22Rv1 (cell line): Measurements from ENCODE around the gene SGPP1.

ENCODE experiments used
- H3K27ac ChIP-seq: fragments of 450-650 bp; 2 replicates; pipeline ENCODE4 v1.5.1; 2017
- ZFX ChIP-seq: fragments of 450-650 bp; IDR thresholded peaks from 2 replicates; pipeline ENCODE4 v1.6.1; 2017; ENCODE audit warnings: antibody characterized with exemption, borderline replicate concordance
- TF ChIP-seq, protein P1 (sequence below): fragments of 450-650 bp; IDR thresholded peaks from 2 replicates; pipeline ENCODE4 v1.5.1; 2017; ENCODE audit warnings: mild to moderate bottlenecking

Gene SGPP1

DNA sequence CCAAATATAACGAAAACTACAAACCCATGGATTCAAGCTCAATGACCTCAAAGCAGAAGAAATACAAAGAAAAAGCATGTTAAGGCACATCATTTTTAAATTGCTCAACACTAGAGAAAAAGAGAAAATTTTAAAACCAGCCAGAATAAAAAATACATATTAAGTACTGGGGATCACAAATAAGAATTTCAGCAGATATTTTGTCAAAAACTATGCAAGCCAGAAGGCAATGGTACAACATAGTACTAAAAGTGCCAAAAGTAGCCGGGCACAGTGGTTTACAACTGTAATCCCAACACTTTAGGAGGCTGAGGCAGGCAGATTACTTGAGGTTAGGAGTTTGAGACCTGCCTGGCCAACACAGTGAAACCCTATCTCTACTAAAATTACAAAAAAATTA, 10.2 kb downstream of the SGPP1 start:
- TF ChIP-seq ZFX, result no peak
- TF ChIP-seq, protein P1, sequence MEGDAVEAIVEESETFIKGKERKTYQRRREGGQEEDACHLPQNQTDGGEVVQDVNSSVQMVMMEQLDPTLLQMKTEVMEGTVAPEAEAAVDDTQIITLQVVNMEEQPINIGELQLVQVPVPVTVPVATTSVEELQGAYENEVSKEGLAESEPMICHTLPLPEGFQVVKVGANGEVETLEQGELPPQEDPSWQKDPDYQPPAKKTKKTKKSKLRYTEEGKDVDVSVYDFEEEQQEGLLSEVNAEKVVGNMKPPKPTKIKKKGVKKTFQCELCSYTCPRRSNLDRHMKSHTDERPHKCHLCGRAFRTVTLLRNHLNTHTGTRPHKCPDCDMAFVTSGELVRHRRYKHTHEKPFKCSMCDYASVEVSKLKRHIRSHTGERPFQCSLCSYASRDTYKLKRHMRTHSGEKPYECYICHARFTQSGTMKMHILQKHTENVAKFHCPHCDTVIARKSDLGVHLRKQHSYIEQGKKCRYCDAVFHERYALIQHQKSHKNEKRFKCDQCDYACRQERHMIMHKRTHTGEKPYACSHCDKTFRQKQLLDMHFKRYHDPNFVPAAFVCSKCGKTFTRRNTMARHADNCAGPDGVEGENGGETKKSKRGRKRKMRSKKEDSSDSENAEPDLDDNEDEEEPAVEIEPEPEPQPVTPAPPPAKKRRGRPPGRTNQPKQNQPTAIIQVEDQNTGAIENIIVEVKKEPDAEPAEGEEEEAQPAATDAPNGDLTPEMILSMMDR, result no peak
- H3K27ac ChIP-seq, result no peak overlapping the region

DNA sequence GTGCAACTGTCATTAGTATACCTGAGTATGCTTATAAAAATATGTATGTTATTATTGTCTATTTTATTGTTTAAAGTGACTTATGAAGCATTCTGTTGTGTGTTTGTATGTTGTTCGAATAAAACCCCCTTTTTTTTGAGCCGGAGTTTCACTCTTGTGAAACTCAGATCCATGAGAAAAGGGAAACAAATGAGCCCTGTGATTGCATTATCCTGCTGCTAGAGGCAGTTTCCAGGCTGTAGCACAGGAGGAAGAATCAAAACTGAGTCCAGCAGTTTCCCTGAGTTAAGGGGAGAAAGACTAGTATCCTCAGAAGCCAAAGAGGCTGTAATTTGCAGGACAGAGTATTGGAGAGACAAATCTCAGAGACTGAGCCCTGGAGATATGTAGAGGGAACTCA, 12.5 kb downstream of the SGPP1 start:
- TF ChIP-seq ZFX, result no peak
- TF ChIP-seq, protein P1, result no peak
- no peak overlapping the region for H3K27ac ChIP-seq

DNA sequence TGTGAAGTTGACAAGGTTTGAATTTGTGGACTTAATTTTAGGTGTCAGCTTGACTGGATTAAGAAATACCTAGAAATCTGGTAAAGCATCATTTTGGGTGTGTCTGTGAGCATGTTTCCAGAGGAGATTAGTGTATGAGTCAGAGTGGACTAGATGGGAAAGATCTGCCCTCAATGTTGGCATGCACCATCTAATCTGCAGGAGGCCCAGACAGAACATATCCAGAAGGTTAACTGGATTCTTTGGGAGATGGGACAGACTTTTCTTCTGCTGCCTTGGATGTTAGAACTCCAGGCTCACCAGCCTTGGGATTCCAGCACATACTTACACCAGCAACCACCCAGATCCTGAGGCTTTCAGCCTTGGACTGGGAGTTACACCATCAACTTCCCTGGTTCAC, 14.1 kb downstream of the SGPP1 start:
- no peak overlapping the region for H3K27ac ChIP-seq
- TF ChIP-seq, protein P1, result no peak
- no peak for TF ChIP-seq ZFX

DNA sequence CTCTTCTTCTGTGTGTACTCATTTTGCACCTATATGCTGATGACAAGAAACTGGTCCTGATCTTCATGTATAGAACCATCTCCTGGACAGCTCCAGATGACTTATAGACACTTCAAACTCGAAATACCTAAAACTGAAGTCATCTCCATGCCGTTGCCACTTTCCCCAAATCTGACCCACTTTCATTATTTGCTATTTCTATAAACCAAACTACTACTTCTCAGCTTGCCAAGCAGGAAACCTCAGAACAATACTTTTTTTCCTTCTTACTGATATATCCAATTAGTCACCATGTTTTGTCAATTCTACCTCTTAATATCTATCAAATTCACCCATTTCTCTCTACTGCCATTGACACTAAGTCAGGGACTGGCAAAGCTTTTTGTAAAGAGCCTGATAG, 14.8 kb downstream of the SGPP1 start:
- no peak overlapping the region for H3K27ac ChIP-seq
- TF ChIP-seq, protein P1, result no peak
- no peak for TF ChIP-seq ZFX

DNA sequence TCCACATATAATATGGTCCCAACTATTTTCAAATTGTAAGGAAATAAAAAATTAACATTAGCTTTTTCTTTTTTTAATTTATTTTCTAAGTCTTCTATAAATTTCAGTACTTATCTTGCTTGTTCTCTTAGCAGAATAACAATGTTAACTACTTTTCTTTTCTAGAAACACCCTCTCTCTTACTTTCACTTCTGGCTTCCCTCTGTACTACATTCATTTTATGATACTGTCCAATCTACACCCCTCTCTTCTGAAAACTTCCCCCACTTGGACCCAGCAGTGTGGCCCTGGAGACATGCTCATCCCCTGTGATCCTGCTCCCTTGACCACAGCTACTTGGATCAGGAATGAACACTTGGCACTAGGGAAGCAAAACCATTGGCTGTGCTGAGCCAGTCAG, 15.7 kb downstream of the SGPP1 start:
- no peak overlapping the region for H3K27ac ChIP-seq
- TF ChIP-seq, protein P1, result no peak
- TF ChIP-seq ZFX, result no peak

DNA sequence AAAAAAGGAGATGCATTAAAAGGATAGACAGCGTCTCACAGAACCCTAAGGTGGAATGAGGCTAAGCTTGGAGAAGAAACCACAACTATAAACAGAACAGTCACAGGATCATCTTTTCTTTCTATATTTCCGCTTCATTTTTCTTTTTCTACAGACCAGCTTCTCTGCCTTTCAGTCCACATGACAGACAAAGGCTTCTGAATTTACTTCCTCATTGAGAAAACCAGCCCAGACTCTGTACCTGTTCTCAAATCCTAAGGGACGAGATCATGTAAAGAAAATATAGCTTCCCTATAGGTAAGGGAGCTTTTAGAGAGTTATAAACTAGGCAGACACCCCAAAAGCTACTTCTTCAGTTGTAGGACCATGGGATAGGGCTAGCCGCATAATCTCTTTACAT, 17.4 kb downstream of the SGPP1 start:
- TF ChIP-seq, protein P1, result no peak
- no peak for TF ChIP-seq ZFX
- H3K27ac ChIP-seq, result no peak overlapping the region

DNA sequence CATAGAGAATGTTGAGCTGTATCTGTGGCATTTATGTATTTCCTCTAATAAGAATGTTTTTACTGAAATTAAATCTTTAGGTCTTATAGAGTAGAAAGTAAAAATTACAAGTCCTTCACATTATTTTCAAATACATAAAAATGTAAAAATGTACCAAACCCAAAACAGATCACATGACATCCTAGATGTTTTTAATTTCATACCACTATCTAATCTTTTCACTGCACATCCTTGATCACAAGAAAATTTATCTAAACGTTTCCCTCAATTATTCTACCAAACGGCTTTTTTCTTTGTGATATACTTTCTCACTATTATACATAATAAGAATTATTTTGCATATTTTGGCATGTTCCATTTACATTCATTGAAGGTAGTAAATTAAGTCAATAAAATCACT, 18.3 kb downstream of the SGPP1 start:
- H3K27ac ChIP-seq, result no peak overlapping the region
- TF ChIP-seq, protein P1, result no peak
- TF ChIP-seq ZFX, result no peak
